HepG2 (cell line): Measurements from ENCODE around the gene SPTAN1. TPM values are rescaled to one million over a fixed set of nuclear protein-coding genes. Genes with fewer than 3 reads are reported as not detected.
A peak's percentile ranks its signal among the peaks of the same experiment; 100 is the strongest.

ENCODE experiments used
- ARID4A ChIP-seq: sonication (generic); formaldehyde crosslinking; IDR thresholded peaks from 2 replicates; pipeline ENCODE4 v1.5.0; 2020; ENCODE audit warnings: mild to moderate bottlenecking, missing genetic modification reagents, borderline replicate concordance
- IRF9 ChIP-seq: sonication (generic); formaldehyde crosslinking; IDR thresholded peaks from 2 replicates; pipeline ENCODE4 v1.8.0; 2022; ENCODE audit warnings: missing genetic modification reagents, mild to moderate bottlenecking, borderline replicate concordance
- NFAT5 ChIP-seq: sonication (generic); formaldehyde crosslinking; IDR thresholded peaks from 2 replicates; pipeline ENCODE4 v1.4.0; 2020; ENCODE audit warnings: missing genetic modification reagents
- ZNF674 ChIP-seq: sonication (generic); formaldehyde crosslinking; IDR thresholded peaks from 2 replicates; pipeline ENCODE4 v1.5.0; 2020; ENCODE audit warnings: low read depth, mild to moderate bottlenecking, missing genetic modification reagents
- ZNF749 ChIP-seq: sonication (generic); formaldehyde crosslinking; IDR thresholded peaks from 2 replicates; pipeline ENCODE4 v1.8.0; 2022; ENCODE audit warnings: mild to moderate bottlenecking, missing genetic modification reagents, moderate library complexity, borderline replicate concordance
- polyA plus RNA-seq, 8 experiments: library from polyadenylated mRNA; depleted of rRNA in 3 of 8; stranded (reverse) in 7 of 8; unstranded in 1 of 8; fragments of >200 nt; fragmentation: Illumina TruSeq in 4 of 8; extraction: Trizol in 4 of 8; gene quantifications; 2 replicates each; pipeline versions ENCODE4 v1.2.1 to v1.2.3, GENCODE V29; 2011 to 2016; ENCODE audit warnings: low read depth in 4 of 8, missing spikeins in 1 of 8, mixed read lengths in 1 of 8; ENCODE audit not compliant: insufficient read depth in 1 of 8
- total RNA-seq, 5 experiments: library from RNA; depleted of rRNA; stranded (reverse); fragments of >200 nt; fragmentation: Illumina TruSeq; extraction: Trizol; gene quantifications; 2 replicates each; pipeline ENCODE4 v1.2.3, GENCODE V29; 2016; ENCODE audit warnings: low read depth in 1 of 5
- TF ChIP-seq, protein P1 (sequence below): sonication (generic); formaldehyde crosslinking; IDR thresholded peaks from 2 replicates; pipeline ENCODE4 v1.8.1; 2023; ENCODE audit warnings: missing genetic modification reagents, inconsistent platforms, borderline replicate concordance
- TF ChIP-seq, protein P2 (sequence below): sonication (generic); formaldehyde crosslinking; IDR thresholded peaks from 2 replicates; pipeline ENCODE4 v1.4.0; 2020; ENCODE audit warnings: mild to moderate bottlenecking, missing genetic modification reagents

The SPTAN1 gene
- total and polyA plus RNA-seq, 2 of the 13 experiments (the other 11 are each of a cell fraction or from before 2014, with no cell fraction given), result 106 to 111 TPM

- TF ChIP-seq ARID4A (CRISPR knock-in tag), result peak; percentile 72; the same call in 1 of the 2 replicates
- TF ChIP-seq, protein P1, sequence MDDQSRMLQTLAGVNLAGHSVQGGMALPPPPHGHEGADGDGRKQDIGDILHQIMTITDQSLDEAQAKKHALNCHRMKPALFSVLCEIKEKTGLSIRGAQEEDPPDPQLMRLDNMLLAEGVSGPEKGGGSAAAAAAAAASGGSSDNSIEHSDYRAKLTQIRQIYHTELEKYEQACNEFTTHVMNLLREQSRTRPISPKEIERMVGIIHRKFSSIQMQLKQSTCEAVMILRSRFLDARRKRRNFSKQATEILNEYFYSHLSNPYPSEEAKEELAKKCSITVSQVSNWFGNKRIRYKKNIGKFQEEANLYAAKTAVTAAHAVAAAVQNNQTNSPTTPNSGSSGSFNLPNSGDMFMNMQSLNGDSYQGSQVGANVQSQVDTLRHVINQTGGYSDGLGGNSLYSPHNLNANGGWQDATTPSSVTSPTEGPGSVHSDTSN (CRISPR knock-in tag), result no peak
- TF ChIP-seq IRF9, result no peak; the same call in 1 of the 2 replicates
- TF ChIP-seq, protein P2, sequence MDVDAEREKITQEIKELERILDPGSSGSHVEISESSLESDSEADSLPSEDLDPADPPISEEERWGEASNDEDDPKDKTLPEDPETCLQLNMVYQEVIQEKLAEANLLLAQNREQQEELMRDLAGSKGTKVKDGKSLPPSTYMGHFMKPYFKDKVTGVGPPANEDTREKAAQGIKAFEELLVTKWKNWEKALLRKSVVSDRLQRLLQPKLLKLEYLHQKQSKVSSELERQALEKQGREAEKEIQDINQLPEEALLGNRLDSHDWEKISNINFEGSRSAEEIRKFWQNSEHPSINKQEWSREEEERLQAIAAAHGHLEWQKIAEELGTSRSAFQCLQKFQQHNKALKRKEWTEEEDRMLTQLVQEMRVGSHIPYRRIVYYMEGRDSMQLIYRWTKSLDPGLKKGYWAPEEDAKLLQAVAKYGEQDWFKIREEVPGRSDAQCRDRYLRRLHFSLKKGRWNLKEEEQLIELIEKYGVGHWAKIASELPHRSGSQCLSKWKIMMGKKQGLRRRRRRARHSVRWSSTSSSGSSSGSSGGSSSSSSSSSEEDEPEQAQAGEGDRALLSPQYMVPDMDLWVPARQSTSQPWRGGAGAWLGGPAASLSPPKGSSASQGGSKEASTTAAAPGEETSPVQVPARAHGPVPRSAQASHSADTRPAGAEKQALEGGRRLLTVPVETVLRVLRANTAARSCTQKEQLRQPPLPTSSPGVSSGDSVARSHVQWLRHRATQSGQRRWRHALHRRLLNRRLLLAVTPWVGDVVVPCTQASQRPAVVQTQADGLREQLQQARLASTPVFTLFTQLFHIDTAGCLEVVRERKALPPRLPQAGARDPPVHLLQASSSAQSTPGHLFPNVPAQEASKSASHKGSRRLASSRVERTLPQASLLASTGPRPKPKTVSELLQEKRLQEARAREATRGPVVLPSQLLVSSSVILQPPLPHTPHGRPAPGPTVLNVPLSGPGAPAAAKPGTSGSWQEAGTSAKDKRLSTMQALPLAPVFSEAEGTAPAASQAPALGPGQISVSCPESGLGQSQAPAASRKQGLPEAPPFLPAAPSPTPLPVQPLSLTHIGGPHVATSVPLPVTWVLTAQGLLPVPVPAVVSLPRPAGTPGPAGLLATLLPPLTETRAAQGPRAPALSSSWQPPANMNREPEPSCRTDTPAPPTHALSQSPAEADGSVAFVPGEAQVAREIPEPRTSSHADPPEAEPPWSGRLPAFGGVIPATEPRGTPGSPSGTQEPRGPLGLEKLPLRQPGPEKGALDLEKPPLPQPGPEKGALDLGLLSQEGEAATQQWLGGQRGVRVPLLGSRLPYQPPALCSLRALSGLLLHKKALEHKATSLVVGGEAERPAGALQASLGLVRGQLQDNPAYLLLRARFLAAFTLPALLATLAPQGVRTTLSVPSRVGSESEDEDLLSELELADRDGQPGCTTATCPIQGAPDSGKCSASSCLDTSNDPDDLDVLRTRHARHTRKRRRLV, result no peak
- TF ChIP-seq ZNF749 (CRISPR knock-in tag), result no peak
- TF ChIP-seq ZNF674, result no peak
- TF ChIP-seq NFAT5 (CRISPR knock-in tag), result no peak
Measured at GRCh38 chr9:128552744-128553440, 505 bp downstream of the SPTAN1 start (continued).
